ENCODE data around the gene RCHY1. TPM values are rescaled to one million over a fixed set of nuclear protein-coding genes. Genes with fewer than 3 reads are reported as not detected.

RCHY1 gene
- total RNA-seq, 6 donors from 2014 or later, result 4.1 to 39.5 (median 26.1) TPM

- TF ChIP-seq POLR2AphosphoS5 (IDR thresholded peaks at IDR 0.05) (no peak), EP300 (IDR thresholded peaks at IDR 0.05) (no peak), POLR2A (IDR thresholded peaks at IDR 0.05) (no peak)
- TF ChIP-seq, protein P1, sequence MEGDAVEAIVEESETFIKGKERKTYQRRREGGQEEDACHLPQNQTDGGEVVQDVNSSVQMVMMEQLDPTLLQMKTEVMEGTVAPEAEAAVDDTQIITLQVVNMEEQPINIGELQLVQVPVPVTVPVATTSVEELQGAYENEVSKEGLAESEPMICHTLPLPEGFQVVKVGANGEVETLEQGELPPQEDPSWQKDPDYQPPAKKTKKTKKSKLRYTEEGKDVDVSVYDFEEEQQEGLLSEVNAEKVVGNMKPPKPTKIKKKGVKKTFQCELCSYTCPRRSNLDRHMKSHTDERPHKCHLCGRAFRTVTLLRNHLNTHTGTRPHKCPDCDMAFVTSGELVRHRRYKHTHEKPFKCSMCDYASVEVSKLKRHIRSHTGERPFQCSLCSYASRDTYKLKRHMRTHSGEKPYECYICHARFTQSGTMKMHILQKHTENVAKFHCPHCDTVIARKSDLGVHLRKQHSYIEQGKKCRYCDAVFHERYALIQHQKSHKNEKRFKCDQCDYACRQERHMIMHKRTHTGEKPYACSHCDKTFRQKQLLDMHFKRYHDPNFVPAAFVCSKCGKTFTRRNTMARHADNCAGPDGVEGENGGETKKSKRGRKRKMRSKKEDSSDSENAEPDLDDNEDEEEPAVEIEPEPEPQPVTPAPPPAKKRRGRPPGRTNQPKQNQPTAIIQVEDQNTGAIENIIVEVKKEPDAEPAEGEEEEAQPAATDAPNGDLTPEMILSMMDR (IDR thresholded peaks at IDR 0.05), result no peak
- DNase-seq, result no peak
- no peaks in the 10 kb centered on the region for H3K36me3 ChIP-seq
- H3K27ac ChIP-seq, result no peak overlapping the region
- no peaks in the 10 kb centered on the region for H3K27me3 ChIP-seq
- H3K4me3 ChIP-seq, result no peak overlapping the region
- no peak for ATAC-seq (ENCODE audit: low FRiP score in 2 of 2)
- H3K4me1 ChIP-seq, result no peaks in the 10 kb centered on the region
- peaks cover 0 to 5% (median 0%) of the 10 kb centered on the region in 4 donors for H3K9me3 ChIP-seq
These were observed 81.5 kb downstream of the RCHY1 start for GRCh38 chr4:75432683-75433082.

- Histone ChIP-seq H3K36me3 (no peaks in the 10 kb centered on the region), H3K27ac (no peak overlapping the region), H3K4me1 (no peaks in the 10 kb centered on the region), H3K27me3 (no peaks in the 10 kb centered on the region), H3K9me3 (no peaks in the 10 kb centered on the region), H3K4me3 (no peak overlapping the region)
- no peak for TF ChIP-seq POLR2AphosphoS5 (IDR thresholded peaks at IDR 0.05)
- TF ChIP-seq, protein P1 (IDR thresholded peaks at IDR 0.05), result no peak
- no peak for TF ChIP-seq POLR2A (IDR thresholded peaks at IDR 0.05)
- no peak for TF ChIP-seq EP300 (IDR thresholded peaks at IDR 0.05)
- ATAC-seq (ENCODE audit: low FRiP score in 2 of 2), result no peak
- DNase-seq, result no peak
- 0 to 64% methylated on average over 1 of the region's 1 CpG for WGBS, 2 donors
These were observed 85.0 kb downstream of the RCHY1 start for GRCh38 chr4:75429208-75429607.

Other genes starting within 250 kb of the RCHY1 start
- gene THAP6, start 70 bp upstream of the RCHY1 start, total RNA-seq, result 10 to 100 TPM; 10.8 to 46.1 (median 15.1) TPM
- not detected for gene ODAPH, start 41.7 kb upstream of the RCHY1 start, total RNA-seq
- 10 to 100 TPM in 5 of 6 donors, 1 to 10 TPM in 1; 3.7 to 32.4 (median 17.0) TPM for gene CDKL2, start 116.1 kb upstream of the RCHY1 start, total RNA-seq
- gene G3BP2, start 159.0 kb upstream of the RCHY1 start, total RNA-seq, result 100 to 1,000 TPM in 3 of 6 donors, 10 to 100 TPM in 3; 42.8 to 121 (median 97.1) TPM
- 100 to 1,000 TPM in 1 of 6 donors, 10 to 100 TPM in 5; 23.7 to 111 (median 54.3) TPM for gene USO1, start 210.2 kb upstream of the RCHY1 start, total RNA-seq